GM20000 (cell line): ENCODE measurements around the gene LYPD6B.

ENCODE experiments used
- DNase-seq: peaks from one replicate; pipeline ENCODE4 v3.0.0; 2012; ENCODE audit warnings: low spot score
- CTCF ChIP-seq: IDR thresholded peaks from 2 replicates; pipeline ENCODE4 v1.5.1; 2012; ENCODE audit warnings: mild to moderate bottlenecking, control low read depth; ENCODE audit errors: extremely low read depth, missing control alignments

LYPD6B gene

GRCh38 chr2:149084924-149085795 lies 46.7 kb downstream of the LYPD6B start:
- DNase-seq, result no peak
- TF ChIP-seq CTCF, result no peak

GRCh38 chr2:149087751-149088150 lies 49.3 kb downstream of the LYPD6B start:
- peak; percentile 8 for DNase-seq
- TF ChIP-seq CTCF, result no peak

- DNase-seq, result no peak
- no peak for TF ChIP-seq CTCF
These were observed 50.6 kb downstream of the LYPD6B start for GRCh38 chr2:149089068-149089467.

- DNase-seq, result no peak
- TF ChIP-seq CTCF, result no peak
These were observed 52.2 kb downstream of the LYPD6B start for GRCh38 chr2:149090706-149091105.

- no peak for DNase-seq
- TF ChIP-seq CTCF, result no peak
These were observed 55.1 kb downstream of the LYPD6B start for GRCh38 chr2:149093579-149093978.

GRCh38 chr2:149094217-149095015 lies 55.9 kb downstream of the LYPD6B start:
- no peak for DNase-seq

More at GRCh38 chr2:149094217-149095015, 55.9 kb downstream of the LYPD6B start:
- no peak for TF ChIP-seq CTCF
